GM21390 (cell line): ENCODE results near the gene BMAL1.

Experiments used
- ATAC-seq: cut with Tn5 transposase; IDR thresholded peaks from one replicate; pipeline ENCODE4 v1.9.1; 2021; ENCODE audit not compliant: unreplicated experiment

BMAL1 gene

GRCh38 chr11:13290221-13290980 is 12.8 kb downstream of the BMAL1 start:
- ATAC-seq = no peak

DNA sequence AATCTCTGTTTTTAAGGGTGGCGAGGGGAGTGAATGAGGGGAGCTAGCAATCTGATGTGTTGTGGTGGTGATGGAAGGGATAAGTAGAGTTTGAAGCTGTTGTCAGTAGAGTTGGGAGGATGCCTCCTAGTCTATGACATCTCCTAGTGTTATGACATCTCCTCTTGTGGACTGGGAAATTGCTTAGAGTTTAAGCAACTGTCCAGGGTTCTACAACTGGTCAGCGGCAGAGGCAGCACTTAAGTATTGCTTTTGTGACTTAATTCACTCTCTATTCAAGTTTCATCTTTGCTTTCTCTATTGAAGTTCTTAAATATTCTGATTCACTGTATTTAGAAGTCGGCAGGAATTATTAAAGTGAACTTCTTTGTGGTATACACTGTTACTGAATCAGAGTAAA is 13.8 kb downstream of the BMAL1 start:
- no peak for ATAC-seq

- ATAC-seq = no peak
Measured at GRCh38 chr11:13291800-13292199, 14.2 kb downstream of the BMAL1 start.

- no peak for ATAC-seq
Measured at GRCh38 chr11:13292970-13293369, 15.4 kb downstream of the BMAL1 start.

DNA sequence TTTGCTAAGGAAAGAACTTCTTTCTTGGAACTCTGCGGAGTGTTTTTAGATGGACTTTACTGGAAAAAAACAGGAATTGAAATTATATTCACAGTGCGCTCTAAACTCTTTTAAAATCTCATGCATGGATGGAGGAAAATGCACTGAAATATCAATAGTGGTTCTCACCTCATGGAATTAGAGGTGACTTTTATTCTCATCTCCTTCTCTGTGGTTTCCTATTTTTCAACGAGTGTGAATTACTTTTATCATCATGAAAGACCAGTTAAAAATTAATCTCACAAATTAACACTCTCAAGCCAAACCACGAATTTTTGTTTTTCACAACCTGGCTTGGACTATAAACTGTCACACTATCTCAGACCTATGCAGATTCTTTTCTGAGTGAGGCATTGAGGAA is 16.6 kb downstream of the BMAL1 start:
- ATAC-seq = no peak

DNA sequence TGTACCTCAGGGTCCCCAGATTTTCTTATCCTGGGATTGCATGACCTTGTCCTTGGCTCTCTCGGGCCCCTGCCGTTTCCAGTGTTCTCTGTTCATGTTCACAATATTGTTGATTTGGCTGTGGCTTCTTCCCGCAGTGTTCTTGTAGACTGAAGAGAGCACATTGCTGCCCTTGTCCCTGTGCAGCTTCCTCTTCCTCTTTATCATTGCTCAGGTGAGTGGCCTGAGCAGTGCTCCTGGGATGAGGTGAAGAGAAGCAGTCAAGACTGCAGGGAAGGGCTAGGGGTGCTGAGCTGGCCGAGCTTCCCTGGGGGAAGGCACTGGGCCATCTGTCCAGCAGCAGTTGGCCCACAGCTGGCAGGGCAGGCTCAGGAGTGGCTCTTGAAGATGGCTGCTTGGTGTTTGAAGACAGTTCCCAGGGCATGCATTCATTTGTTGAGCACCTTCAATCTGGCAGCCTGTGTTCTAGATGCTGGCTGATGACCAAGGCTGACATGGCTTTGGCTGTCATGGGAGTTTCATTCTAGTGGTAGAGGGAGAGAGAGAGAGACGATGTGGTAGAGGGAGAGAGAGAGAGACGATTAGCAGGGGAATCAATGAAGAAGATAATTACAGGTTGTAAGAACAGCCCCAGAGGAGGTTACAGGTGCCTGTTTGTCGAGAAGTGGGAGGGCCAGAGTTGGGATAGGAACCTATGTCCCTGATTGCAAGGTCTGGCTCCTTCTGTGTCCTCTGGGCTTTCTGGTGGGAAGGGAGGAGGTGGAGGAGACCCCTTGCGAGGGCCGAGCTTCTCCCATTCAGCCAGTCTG is 17.4 kb downstream of the BMAL1 start:
- no peak for ATAC-seq

GRCh38 chr11:13297308-13297916 is 19.8 kb downstream of the BMAL1 start:
- no peak for ATAC-seq

- no peak for ATAC-seq
Measured at GRCh38 chr11:13297917-13298356, 20.3 kb downstream of the BMAL1 start.

DNA sequence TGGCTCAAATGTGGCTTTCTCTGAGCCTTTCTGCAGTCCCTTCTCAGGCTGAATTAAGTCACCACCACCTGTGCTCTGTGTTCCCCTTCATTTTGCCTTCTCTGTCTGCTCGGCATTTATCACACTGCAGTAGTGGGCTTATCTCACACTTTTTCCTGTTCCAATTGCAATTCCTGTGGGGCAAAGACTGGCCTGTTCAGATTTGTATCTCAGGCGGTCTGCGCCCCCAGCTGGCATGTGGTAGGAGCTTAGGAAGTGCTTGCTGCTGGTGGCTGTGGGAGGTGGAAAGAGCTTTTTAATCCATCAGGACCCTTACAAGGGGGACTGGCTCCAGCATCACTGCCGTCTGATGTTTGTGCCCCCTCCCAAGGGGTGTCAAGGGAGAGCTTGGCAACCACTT is 21.2 kb downstream of the BMAL1 start:
- no peak for ATAC-seq

- ATAC-seq = no peak
Measured at GRCh38 chr11:13301522-13301921, 23.9 kb downstream of the BMAL1 start.

- no peak for ATAC-seq
Measured at GRCh38 chr11:13302420-13302958, 24.9 kb downstream of the BMAL1 start.

DNA sequence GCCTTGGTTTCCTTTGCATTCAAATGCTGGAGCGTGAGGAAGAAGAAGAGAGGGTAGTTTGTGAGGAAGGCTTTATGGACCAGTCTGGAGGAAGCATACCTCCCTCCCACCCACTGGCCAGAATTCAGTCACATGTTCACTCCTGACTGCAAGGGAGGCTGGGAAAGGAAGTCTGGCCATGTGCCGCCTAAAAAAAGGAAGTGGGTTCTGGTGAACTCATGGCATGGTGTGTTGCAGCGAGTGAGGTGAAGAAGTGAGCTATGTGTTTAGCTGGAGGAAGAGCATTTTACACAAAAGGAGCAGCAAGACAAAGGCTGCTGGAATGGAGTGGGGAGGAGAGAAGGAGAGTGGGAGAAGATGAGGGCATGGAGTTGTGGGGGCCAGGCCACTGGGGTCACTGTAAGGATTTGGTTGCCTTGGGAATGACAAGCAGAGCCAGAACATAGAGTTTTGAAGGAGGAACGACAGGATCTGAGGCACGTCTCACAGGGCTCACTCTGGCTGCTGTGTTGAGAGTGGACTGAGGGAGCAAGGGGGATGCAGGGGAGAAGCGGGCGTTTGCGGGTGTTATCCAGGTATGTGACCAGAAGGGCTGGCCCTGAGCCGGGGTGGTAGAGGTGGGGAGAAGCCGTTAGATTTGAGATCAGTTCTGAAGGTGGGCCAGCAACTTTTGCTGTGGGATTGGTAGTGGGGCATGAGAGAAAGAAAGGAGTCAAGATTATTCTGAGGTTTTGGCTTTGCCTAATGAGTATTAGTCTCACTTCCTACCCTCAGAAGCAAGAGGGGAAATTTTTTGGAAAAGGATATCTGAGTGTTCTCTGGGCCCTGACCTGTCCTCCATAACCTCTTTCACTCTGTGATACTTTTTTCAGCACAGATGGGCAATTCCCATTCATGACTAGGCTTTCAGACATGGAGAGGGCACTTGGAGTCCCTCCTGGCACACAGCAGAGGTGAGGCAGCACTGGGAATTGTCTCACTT is 26.4 kb downstream of the BMAL1 start:
- peak; percentile 53 for ATAC-seq

DNA sequence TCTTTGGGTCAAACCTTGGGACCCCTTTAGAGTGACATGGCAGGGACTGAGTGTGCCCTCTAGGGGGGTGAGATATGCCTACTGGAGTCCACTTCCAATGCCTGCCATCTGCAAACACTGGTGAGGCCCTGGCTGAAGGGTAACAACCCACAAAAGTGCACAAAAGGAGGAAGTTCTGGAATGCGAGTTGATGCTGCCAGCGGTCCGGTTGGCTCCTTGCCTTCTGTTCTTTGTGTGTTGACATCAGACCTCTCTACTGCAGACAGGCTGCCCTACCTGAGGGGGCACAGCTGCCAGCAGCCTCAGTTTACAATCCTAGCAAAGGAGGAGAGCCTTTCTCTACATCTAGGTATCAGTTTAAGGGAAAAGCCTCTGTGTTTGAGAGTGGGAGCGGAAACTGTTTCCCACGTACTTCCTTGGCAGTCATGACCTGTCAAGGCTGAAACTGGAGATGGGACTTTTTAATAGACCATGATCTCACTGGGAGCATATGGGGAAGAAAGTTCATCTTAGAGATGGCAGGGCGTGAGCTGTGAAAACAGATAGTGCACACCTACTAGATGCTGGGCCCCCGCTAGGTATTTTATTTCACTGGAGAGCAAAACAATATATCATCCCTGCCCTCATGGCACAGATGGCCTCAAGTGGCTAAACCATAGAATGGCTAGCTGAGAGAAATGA is 27.2 kb downstream of the BMAL1 start:
- no peak for ATAC-seq

DNA sequence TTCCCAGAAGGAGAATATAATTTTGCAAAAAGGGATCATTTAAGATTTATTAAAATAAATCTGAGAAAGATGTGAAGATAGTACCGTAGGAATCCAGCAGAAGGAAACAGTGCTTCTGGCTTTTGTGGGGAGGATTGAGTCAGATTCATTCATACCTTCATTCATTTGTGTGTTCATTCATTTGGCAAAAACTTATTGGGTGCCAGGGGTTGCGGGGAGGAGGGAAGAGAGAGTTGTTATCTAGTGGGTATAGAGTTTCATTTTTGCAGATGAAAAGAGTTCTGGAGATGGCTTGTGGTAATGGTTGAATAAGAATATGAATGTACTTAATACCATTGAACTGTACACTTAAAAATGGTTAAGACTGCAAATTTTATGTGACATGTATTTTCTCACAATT is 31.1 kb downstream of the BMAL1 start:
- ATAC-seq = no peak

DNA sequence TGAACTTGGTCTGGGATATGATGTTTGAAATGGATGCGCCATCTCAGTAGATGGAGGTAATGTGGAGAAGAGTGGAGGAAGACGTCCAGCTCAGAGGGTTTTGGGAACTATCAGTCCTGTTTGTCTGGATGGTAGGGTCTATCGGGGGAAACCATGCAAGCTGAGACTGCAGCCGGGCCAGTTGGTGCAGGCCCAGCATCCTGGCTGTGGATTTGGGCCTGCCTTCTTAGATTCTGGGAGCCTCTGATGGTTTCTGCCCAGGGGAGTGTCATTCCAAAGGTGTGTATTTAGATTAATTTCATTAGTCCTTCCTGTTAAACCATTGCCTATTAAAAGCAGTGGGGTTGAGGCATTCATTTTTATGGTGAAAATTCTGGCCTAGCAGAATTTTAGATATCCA is 31.6 kb downstream of the BMAL1 start:
- ATAC-seq = no peak

DNA sequence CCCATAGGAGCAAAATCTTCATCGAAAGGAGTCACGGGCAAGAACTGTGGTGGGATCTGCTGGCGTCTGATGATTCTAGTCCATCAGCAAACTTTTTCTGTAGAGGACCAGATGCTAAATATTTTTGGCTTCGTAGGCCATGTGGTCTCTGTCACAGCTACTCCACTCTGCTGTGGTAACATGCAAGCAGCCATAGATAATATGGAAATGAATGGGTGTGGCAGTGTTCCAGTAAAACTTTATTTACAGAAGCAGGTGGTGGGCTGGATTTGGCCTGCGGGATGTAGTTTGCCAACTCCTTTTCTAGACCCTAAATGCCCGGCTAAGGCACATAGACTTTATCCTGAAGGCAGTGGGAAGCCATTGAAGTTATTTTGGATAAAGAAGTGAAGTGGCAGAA is 32.9 kb downstream of the BMAL1 start:
- no peak for ATAC-seq

- no peak for ATAC-seq
Measured at GRCh38 chr11:13311570-13311969, 34.0 kb downstream of the BMAL1 start.

GRCh38 chr11:13313005-13313819 is 35.6 kb downstream of the BMAL1 start:
- no peak for ATAC-seq
